GM23338 (cell line): Measurements from ENCODE around the gene GABRR2. TPM values are rescaled to one million over a fixed set of nuclear protein-coding genes. Genes with fewer than 3 reads are reported as not detected.

Experiments
- ATAC-seq: fragments of 200-7000 bp; cut with Tn5 transposase; 3 replicates; pipeline ENCODE4 v1.9.1; 2020
- DNase-seq: peaks from one replicate; pipeline ENCODE4 v3.0.0-alpha.2; 2015; ENCODE audit warnings: low spot score
- H2AFZ ChIP-seq: fragments of 200-600 bp; sonication (generic); 2 replicates; pipeline ENCODE4 v1.8.0; 2016; ENCODE audit warnings: antibody characterized with exemption, mild to moderate bottlenecking, moderate library complexity
- H3F3A ChIP-seq: fragments of 200-600 bp; sonication (generic); replicated peaks from 2 replicates; pipeline ENCODE4 v1.8.0; 2017; ENCODE audit warnings: antibody characterized with exemption, mixed run types, low read depth
- H3K27ac ChIP-seq: fragments of 200-600 bp; sonication (generic); 2 replicates; pipeline ENCODE4 v1.6.1; 2016; ENCODE audit warnings: low read depth
- H3K27me3 ChIP-seq: fragments of 200-600 bp; sonication (generic); 2 replicates; pipeline ENCODE4 v1.8.0; 2016; ENCODE audit warnings: mild to moderate bottlenecking, mixed run types, moderate library complexity; ENCODE audit not compliant: insufficient read depth
- H3K36me3 ChIP-seq: fragments of 200-600 bp; sonication (generic); 2 replicates; pipeline ENCODE4 v1.8.0; 2016; ENCODE audit warnings: mild to moderate bottlenecking; ENCODE audit not compliant: insufficient read depth
- H3K4me1 ChIP-seq: fragments of 200-600 bp; sonication (generic); 2 replicates; pipeline ENCODE4 v1.8.0; 2016; ENCODE audit warnings: mild to moderate bottlenecking, moderate library complexity; ENCODE audit not compliant: insufficient read depth
- H3K4me2 ChIP-seq: fragments of 200-600 bp; sonication (generic); 2 replicates; pipeline ENCODE4 v1.7.1; 2017; ENCODE audit warnings: mixed run types
- H3K4me3 ChIP-seq: fragments of 200-600 bp; sonication (generic); 2 replicates; pipeline ENCODE4 v1.6.1; 2016; ENCODE audit warnings: mixed run types
- H3K79me2 ChIP-seq: fragments of 200-600 bp; sonication (generic); replicated peaks from 2 replicates; pipeline ENCODE4 v1.8.0; 2017; ENCODE audit warnings: mild to moderate bottlenecking; ENCODE audit not compliant: insufficient read depth
- H3K9me2 ChIP-seq: fragments of 200-600 bp; sonication (generic); 2 replicates; pipeline ENCODE4 v1.8.0; 2017; ENCODE audit not compliant: insufficient read depth
- H4K20me1 ChIP-seq: fragments of 200-600 bp; sonication (generic); replicated peaks from 2 replicates; pipeline ENCODE4 v1.8.0; 2017; ENCODE audit warnings: mild to moderate bottlenecking; ENCODE audit not compliant: insufficient read depth
- H3K27ac Mint-ChIP-seq: 2 replicates; pipeline ENCODE4 v1.8.0; 2020; ENCODE audit warnings: inconsistent platforms, mild to moderate bottlenecking, moderate library complexity, mixed read lengths
- H3K27me3 Mint-ChIP-seq: 3 replicates; pipeline ENCODE4 v1.8.0; 2022; ENCODE audit warnings: low read depth, mild to moderate bottlenecking, moderate library complexity, mixed read lengths, inconsistent platforms; ENCODE audit not compliant: insufficient read depth, poor library complexity
- H3K36me3 Mint-ChIP-seq: 3 replicates; pipeline ENCODE4 v1.8.0; 2021; ENCODE audit warnings: low read depth, mild to moderate bottlenecking, inconsistent platforms, moderate library complexity, mixed read lengths
- H3K4me1 Mint-ChIP-seq: 3 replicates; pipeline ENCODE4 v1.8.0; 2020; ENCODE audit warnings: mild to moderate bottlenecking, inconsistent platforms, mixed read lengths
- H3K4me3 Mint-ChIP-seq: 3 replicates; pipeline ENCODE4 v1.8.0; 2021; ENCODE audit warnings: moderate library complexity, mild to moderate bottlenecking, inconsistent platforms, mixed read lengths
- H3K9me3 Mint-ChIP-seq: 3 replicates; pipeline ENCODE4 v1.8.0; 2020; ENCODE audit warnings: moderate library complexity, mild to moderate bottlenecking, inconsistent platforms, mixed read lengths
- ZNF331 ChIP-seq: fragments of 250-450 bp; sonication (Bioruptor Pico); IDR thresholded peaks from 2 replicates; pipeline ENCODE4 v1.5.0; 2020; ENCODE audit warnings: low read depth, mild to moderate bottlenecking, moderate library complexity
- ZNF462 ChIP-seq: fragments of 250-450 bp; sonication (Bioruptor Pico); IDR thresholded peaks from 2 replicates; pipeline ENCODE4 v1.5.0; 2020; ENCODE audit warnings: mild to moderate bottlenecking, moderate library complexity
- polyA plus RNA-seq: library from polyadenylated mRNA; unstranded; fragments of >200 nt; fragmentation: Nextera tagmentation; extraction: Ambion mirVana; gene quantifications from 2 replicates; pipeline ENCODE4 v1.2.1, GENCODE V29; 2016
- total RNA-seq: library from RNA; depleted of rRNA; stranded (reverse); fragments of >200 nt; shearing (Covaris generic); gene quantifications from 2 replicates; pipeline ENCODE4 v1.2.3, GENCODE V29; 2014

Gene GABRR2
- total and polyA plus RNA-seq, 2 experiments from 2014 or later, result not detected

- H3K27me3 Mint-ChIP-seq, result peaks cover 5% of the 10 kb centered on the region
- ATAC-seq (no peak), DNase-seq (peak; percentile 9)
Observed at GRCh38 chr6:89313006-89313405, 2.1 kb downstream of the GABRR2 start.

More at GRCh38 chr6:89313006-89313405, 2.1 kb downstream of the GABRR2 start:
- no peaks in the 10 kb centered on the region for H3K9me3 Mint-ChIP-seq
- H3K4me3 ChIP-seq, result no peak overlapping the region
- H3K27me3 ChIP-seq, result no peaks in the 10 kb centered on the region
- no peaks in the 10 kb centered on the region for H3K36me3 Mint-ChIP-seq
- peak; percentile 21; the same call in 1 of the 2 replicates for TF ChIP-seq ZNF462 (CRISPR knock-in tag)
- TF ChIP-seq ZNF331 (CRISPR knock-in tag), result no peak
- H3K27ac ChIP-seq, result no peak overlapping the region
- H2AFZ ChIP-seq, result peak overlapping the region; percentile 3; the same call in 1 of the 2 replicates
- peaks cover 25% of the 10 kb centered on the region for H3K4me1 Mint-ChIP-seq
- H3K4me2 ChIP-seq, result 0 out of 2 replicates have a peak overlapping the region, but pooled peaks have one; percentile 40
- no peak overlapping the region for H3K27ac Mint-ChIP-seq
- no peaks in the 10 kb centered on the region for H3F3A ChIP-seq
- no peaks in the 10 kb centered on the region for H3K79me2 ChIP-seq
- no peak overlapping the region for H3K4me3 Mint-ChIP-seq
- H3K4me1 ChIP-seq, result no peaks in the 10 kb centered on the region
- H3K9me2 ChIP-seq, result no peaks in the 10 kb centered on the region
- no peaks in the 10 kb centered on the region for H4K20me1 ChIP-seq
- H3K36me3 ChIP-seq, result no peaks in the 10 kb centered on the region
